TTC549 (cell line): ENCODE measurements around the gene MROH2B.
"Not testable (repeated sequence)": the region's sequence is repeated elsewhere in the genome, so short reads cannot be mapped to it uniquely, and the experiment has no call there.

Source experiments
- FAIRE-seq: peaks from 2 replicates; lab custom pipeline; 2012; peaks lifted over from hg19 to GRCh38; lab: Jason Lieb, UNC

Gene MROH2B

GRCh38 chr5:41022600-41022999 is 48.5 kb downstream of the MROH2B start:
- FAIRE-seq, result not testable (repeated sequence)

- FAIRE-seq, result no peak
Observed at GRCh38 chr5:41012318-41012717, 58.8 kb downstream of the MROH2B start.

- no peak for FAIRE-seq
Observed at GRCh38 chr5:41010572-41010971, 60.6 kb downstream of the MROH2B start.

GRCh38 chr5:41009232-41009631 is 61.9 kb downstream of the MROH2B start:
- FAIRE-seq, result no peak

- no peak for FAIRE-seq
Observed at GRCh38 chr5:41004931-41005330, 66.2 kb downstream of the MROH2B start.

- no peak for FAIRE-seq
Observed at GRCh38 chr5:41003670-41004376, 67.3 kb downstream of the MROH2B start.

- FAIRE-seq, result no peak
Observed at GRCh38 chr5:40999966-41000365, 71.2 kb downstream of the MROH2B start.

- no peak for FAIRE-seq
Observed at GRCh38 chr5:40999142-40999541, 72.0 kb downstream of the MROH2B start.

GRCh38 chr5:40995801-40996586 is 75.1 kb downstream of the MROH2B start:
- FAIRE-seq, result no peak

GRCh38 chr5:40991981-40992559 is 79.1 kb downstream of the MROH2B start:
- no peak for FAIRE-seq

GRCh38 chr5:40991168-40991980 is 79.8 kb downstream of the MROH2B start:
- FAIRE-seq, result no peak

GRCh38 chr5:40988746-40989510 is 82.2 kb downstream of the MROH2B start:
- FAIRE-seq, result no peak

- FAIRE-seq, result no peak
Observed at GRCh38 chr5:40987349-40987748, 83.8 kb downstream of the MROH2B start.

GRCh38 chr5:40986666-40987065 is 84.5 kb downstream of the MROH2B start:
- FAIRE-seq, result no peak

GRCh38 chr5:40985501-40985900 is 85.6 kb downstream of the MROH2B start:
- no peak for FAIRE-seq

GRCh38 chr5:40984884-40985283 is 86.3 kb downstream of the MROH2B start:
- FAIRE-seq, result no peak

- FAIRE-seq, result no peak
Observed at GRCh38 chr5:40983781-40984180, 87.4 kb downstream of the MROH2B start.

- FAIRE-seq, result no peak
Observed at GRCh38 chr5:40981420-40981819, 89.7 kb downstream of the MROH2B start.

GRCh38 chr5:40976836-40977235 is 94.3 kb downstream of the MROH2B start:
- FAIRE-seq, result no peak

- FAIRE-seq, result no peak
Observed at GRCh38 chr5:40976041-40976440, 95.1 kb downstream of the MROH2B start.

GRCh38 chr5:40973364-40974004 is 97.7 kb downstream of the MROH2B start:
- FAIRE-seq, result no peak
